Adipose tissue (tissue), 3 donors: ENCODE results near the gene DUSP22. TPM values are rescaled to one million over a fixed set of nuclear protein-coding genes. Genes with fewer than 3 reads are reported as not detected.
"Not testable (repeated sequence)": the region's sequence is repeated elsewhere in the genome, so short reads cannot be mapped to it uniquely, and the experiment has no call there.

Experiments used
- H3K27ac ChIP-seq: one replicate; pipeline ENCODE4 v1.5.1; 2013; ENCODE audit warnings: low read depth, low read length
- WGBS, 3 donors: extraction: QIAGEN DNeasy Blood & Tissue Kit; methylation state at CpG; one replicate each; pipeline ENCODE4 v1.1.7; 2013; 5-methylcytosine and 5-hydroxymethylcytosine counted together
- polyA plus RNA-seq, 3 donors: library from polyadenylated mRNA; stranded (reverse); fragments of 200-250 nt; gene quantifications; one replicate each; pipeline ENCODE4 v1.2.3, GENCODE V29; 2013
- donor health status: healthy with polysubstance abuse.
- donor health status: Bipolar disorder and iron deficiency.
- donor health status: healthy.

Gene DUSP22
- polyA plus RNA-seq, 3 donors = 38.5 to 58.3 (median 47.0) TPM

- H3K27ac ChIP-seq = no peak overlapping the region
- 79 to 88% (median 86%) methylated on average over 2 of the region's 2 CpGs for WGBS, 3 donors
Observed at GRCh38 chr6:277746-278145, 14.5 kb upstream of the DUSP22 start.

GRCh38 chr6:278494-278893 is 13.8 kb upstream of the DUSP22 start:
- WGBS, 3 donors = 77 to 85% (median 84%) methylated on average over 5 of the region's 5 CpGs
- H3K27ac ChIP-seq = no peak overlapping the region

DNA sequence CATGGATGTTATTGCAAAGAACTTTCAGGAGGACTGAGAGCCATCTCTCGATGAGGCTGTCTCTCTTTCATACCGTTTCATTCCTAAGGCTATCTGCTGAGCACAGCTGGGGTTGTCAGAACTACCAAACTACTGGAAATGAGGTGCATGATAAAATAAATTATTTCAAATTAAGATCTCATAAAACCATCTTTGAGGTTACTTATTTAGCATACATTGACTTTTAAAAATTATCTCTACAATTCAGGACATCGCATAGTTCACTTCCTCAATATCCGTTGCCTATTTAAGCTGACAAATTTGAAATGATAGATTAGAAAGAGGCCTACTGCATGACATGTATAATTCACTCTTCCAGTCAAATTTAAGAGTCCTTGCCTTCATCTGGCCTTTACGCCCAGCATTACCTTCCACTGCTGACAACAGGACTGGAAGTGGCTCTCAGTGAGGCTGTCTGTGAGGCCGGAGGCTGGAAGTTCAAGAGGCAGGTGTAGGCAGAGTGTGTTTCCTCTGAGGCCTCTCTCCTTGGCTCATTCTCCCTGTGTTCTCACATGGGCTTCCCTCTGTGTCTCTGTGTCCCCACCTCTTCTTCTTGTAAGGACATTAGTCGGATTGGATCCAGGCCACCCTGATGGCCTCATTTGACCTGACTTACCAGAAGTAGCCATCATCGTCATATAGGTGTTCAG is 12.8 kb upstream of the DUSP22 start:
- WGBS, 3 donors = 73 to 84% (median 81%) methylated on average over 8 of the region's 8 CpGs
- H3K27ac ChIP-seq = no peak overlapping the region

DNA sequence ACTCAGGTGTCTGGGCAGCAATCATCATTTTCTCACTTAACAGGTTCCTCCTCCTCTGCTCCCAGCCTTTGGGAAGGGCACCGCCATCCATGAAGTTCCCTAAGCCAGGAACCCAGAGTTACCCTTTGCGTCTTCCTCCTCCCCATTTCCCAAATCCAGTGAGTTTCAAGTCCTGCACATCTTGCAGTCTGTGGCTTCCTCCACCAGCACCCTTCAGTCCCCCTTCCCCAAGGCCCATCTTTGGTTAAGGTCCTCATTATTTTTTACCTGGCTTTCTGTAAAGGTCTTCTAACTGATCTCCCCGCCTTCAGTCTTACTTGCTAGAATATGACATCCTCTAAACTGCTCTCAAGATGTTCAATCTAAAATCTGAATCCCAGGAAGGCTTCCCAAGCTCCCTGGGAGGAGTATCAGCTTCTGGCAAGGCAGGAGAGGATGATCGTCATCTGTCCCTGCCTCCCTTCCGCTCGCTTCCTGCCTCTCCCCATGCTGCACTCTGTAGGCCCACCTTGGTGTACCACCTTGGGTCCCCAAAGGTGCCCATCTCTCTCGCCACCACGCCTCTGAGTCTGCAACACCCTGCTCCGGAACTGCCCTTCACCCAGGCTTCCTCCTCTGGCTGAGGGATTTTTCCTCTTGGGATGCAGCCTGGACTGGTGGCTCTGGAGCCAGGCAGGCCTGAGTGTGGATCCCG is 11.4 kb upstream of the DUSP22 start:
- H3K27ac ChIP-seq = no peak overlapping the region
- 90 to 92% (median 91%) methylated on average over 10 of the region's 10 CpGs for WGBS, 3 donors

GRCh38 chr6:281469-282103 is 10.7 kb upstream of the DUSP22 start:
- H3K27ac ChIP-seq = no peak overlapping the region
- 87 to 91% (median 90%) methylated on average over 7 of the region's 7 CpGs for WGBS, 3 donors

DNA sequence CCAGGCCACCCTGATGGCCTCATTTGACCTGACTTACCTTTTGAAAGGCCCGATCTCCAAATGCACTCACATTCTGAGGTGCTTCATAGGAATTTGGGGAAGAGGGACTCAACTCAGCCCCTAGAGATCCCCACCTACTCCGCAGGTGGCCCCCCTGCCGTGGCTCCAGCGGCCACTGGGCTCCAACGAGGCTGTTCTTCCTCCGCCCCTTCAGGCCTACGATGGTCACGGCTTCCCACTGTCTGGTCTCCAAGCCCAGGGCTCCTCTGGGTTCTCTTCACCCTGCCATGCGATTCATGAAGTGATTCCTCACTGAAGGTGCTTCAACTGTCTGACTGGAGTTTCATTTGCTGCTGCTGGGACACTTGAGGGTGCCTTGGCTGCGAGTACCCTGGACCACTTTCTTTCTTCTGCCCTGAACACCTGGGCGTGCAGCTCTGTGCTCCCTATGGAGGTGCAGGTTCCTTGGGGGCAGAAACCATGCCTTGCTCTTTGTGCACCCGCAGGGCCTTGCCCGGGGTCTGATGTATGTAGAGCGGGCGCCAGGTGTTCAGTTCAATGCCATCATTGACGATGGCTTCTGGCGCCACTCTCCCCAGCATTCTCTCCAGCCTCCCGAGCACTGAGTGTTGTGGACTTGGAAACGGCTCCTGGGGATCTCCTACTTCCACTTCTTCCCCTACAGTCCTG is 10.0 kb upstream of the DUSP22 start:
- H3K27ac ChIP-seq = no peak overlapping the region
- WGBS, 3 donors = 81 to 92% (median 88%) methylated on average over 19 of the region's 19 CpGs

DNA sequence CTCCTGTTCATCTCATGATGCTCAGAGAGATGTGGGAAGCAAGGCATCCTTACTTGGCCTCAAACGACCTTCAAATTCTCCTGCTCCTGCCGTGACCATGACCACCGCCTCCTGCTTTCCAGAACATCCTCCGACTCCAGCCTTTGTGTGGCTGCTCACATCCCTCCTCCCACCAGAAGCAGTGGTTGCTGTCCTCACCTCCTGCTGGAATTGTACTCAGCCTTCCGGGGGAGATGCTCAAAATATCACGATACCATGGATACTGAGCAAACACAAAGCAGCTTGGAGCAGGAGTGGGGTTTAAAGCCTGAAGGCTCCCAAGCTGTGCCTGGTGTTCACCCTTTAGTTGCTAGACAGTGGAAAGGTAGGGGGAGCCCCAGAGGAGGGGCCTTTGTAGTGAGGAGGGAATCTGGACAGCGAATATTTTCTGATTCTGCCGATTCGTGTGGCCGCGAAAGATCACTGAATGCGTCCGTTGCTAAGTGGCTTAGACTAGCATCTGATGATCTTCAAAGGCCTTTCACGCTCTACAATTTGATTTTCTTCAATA is 9.3 kb upstream of the DUSP22 start:
- WGBS, 3 donors = 86 to 91% (median 89%) methylated on average over 14 of the region's 14 CpGs
- H3K27ac ChIP-seq = no peak overlapping the region

- WGBS, 3 donors = 69 to 75% (median 70%) methylated on average over 4 of the region's 4 CpGs
- no peak overlapping the region for H3K27ac ChIP-seq
Observed at GRCh38 chr6:284486-284885, 7.8 kb upstream of the DUSP22 start.

GRCh38 chr6:285030-285771 is 7.1 kb upstream of the DUSP22 start:
- WGBS, 3 donors = 87 to 91% (median 89%) methylated on average over 6 of the region's 6 CpGs
- no peak overlapping the region for H3K27ac ChIP-seq

GRCh38 chr6:285902-286301 is 6.4 kb upstream of the DUSP22 start:
- not testable (repeated sequence) for H3K27ac ChIP-seq
- WGBS, 3 donors = 67 to 81% (median 73%) methylated on average over 5 of the region's 5 CpGs

GRCh38 chr6:286681-287488 is 5.4 kb upstream of the DUSP22 start:
- no peak overlapping the region for H3K27ac ChIP-seq
- 62 to 69% (median 65%) methylated on average over 10 of the region's 10 CpGs for WGBS, 3 donors

DNA sequence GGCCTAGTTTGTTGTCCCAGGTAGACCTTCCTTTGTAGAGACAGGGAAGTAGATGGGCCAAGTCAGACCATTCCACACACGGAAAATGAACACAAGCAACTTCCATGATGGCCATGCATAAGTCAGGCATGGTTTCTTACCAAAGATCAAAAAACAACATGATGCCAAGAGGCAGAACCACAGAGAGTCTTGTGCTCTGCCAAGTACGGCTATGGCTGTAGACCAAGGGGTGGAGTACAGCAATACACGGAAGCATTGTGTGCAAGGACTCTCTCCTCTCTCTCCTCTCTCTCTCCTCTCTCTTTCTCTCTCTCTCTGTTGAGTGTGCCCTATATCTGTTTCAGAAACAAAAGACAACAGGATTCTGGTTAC is 4.8 kb upstream of the DUSP22 start:
- WGBS, 3 donors = 73 to 76% (median 75%) methylated on average over 3 of the region's 3 CpGs
- H3K27ac ChIP-seq = no peak overlapping the region

GRCh38 chr6:288866-289265 is 3.4 kb upstream of the DUSP22 start:
- WGBS, 3 donors = 63 to 83% (median 68%) methylated on average over 3 of the region's 3 CpGs
- no peak overlapping the region for H3K27ac ChIP-seq

- WGBS, 3 donors = 65 to 69% (median 67%) methylated on average over 9 of the region's 9 CpGs
- no peak overlapping the region for H3K27ac ChIP-seq
Observed at GRCh38 chr6:290111-290922, 2.0 kb upstream of the DUSP22 start.

DNA sequence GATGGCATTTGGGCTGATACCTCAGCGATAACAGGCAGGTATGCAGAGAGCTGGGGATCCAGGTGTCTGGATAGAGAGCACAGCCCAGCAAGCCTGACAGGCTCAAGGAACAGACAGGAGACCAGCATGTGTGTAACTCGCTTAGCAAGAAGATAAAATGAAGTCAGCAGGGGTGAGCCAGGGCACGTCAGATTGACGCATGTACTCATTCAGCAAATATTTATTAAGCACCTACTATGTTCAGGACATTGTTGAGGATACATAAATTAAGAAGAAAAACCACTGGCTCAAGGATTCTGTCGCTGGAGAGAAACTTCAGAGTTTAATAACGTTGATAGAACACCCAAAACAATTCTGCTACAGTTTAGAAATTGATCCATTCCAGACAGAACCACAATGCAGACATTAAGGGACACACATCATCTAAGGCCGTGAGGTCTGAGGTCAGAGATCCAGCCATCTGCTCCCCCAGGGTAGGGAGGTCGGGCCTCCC is 1.0 kb upstream of the DUSP22 start:
- peak overlapping the region; percentile 90 for H3K27ac ChIP-seq
- WGBS, 3 donors = 31 to 56% (median 51%) methylated on average over 8 of the region's 8 CpGs

DNA sequence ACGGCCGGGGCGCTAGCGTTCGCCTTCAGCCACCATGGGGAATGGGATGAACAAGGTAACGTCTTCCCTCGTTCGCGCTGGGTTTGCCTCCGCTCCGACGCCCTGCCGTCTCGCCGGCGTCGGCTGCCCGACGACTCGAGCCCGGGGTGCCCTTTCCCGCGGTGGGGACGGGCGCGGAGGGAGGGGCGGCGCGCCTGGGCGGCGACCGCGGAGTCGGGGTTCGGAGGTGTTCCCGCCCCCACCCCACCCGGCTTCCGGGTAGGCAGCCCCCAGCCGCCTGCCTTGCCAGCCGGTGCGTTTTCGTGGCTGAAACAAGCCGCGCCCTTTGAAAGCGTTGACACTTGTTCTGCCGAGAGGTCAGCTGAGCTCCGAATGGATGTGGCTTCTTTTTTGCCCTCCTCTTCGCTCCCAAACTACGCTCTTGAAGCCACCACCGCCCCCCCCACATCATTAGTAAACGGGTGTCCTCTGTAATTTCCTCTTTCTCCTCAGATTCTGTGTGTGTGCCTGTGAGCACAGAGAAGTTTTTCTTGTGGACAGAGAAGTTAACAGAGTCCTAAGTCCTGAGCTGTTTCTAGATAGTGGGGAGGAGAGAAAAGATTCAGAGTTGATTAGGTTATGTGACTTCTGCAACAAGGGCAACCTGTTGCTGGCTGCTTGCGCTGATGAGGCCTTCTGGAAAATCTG is 362 bp downstream of the DUSP22 start:
- H3K27ac ChIP-seq = peak overlapping the region; percentile 74
- 19 to 21% (median 19%) methylated on average over 52 of the region's 52 CpGs for WGBS, 3 donors
